ENCODE measurements around the gene WSCD1.

WSCD1 gene

DNA sequence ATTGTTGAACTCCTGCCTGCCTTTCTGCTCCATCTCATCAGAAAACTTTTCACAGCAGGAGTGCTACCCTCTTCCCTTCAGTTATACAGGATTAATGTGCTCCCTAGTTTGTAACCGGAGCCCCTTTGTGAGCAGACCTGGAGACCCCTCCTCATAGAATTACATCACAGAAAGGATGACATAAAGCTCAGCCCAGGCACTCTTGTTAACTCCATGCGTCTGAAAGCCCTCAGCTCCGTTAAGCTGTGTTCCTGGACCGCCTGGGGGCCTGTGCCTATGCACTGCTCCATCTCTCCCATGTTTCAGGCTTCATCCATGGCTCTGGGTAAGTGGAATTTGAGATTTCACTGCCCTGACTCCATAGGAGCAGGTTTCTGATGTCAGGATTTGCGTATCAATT, 7.6 kb downstream of the WSCD1 start:
- Histone ChIP-seq H3K9me3 (ENCODE audit: low read depth, low read length) (no peaks in the 10 kb centered on the region), H3K4me3 (no peak overlapping the region), H3K36me3 (ENCODE audit: insufficient read depth, low read length) (no peaks in the 10 kb centered on the region), H3K9ac (ENCODE audit: insufficient read length) (no peak overlapping the region), H3K27ac (no peak overlapping the region)
- TF ChIP-seq EZH2 (IDR thresholded peaks at IDR 0.05), result no peak
- no peak for TF ChIP-seq POLR2AphosphoS5 (IDR thresholded peaks at IDR 0.05; ENCODE audit: borderline replicate concordance, low read depth, low read length)
- TF ChIP-seq FOXP2 (optimal IDR thresholded peaks at IDR 0.05; ENCODE audit: control extremely low read depth, extremely low read length, insufficient read depth), result no peak
- no peak for DNase-seq (ENCODE audit: low read depth, low spot score)

- H3K36me3 ChIP-seq (ENCODE audit: insufficient read depth, low read length), result no peaks in the 10 kb centered on the region
- DNase-seq (ENCODE audit: low read depth, low spot score), result no peak
- no peak overlapping the region for H3K9ac ChIP-seq (ENCODE audit: insufficient read length)
- TF ChIP-seq POLR2AphosphoS5 (IDR thresholded peaks at IDR 0.05; ENCODE audit: borderline replicate concordance, low read depth, low read length) (no peak), FOXP2 (optimal IDR thresholded peaks at IDR 0.05; ENCODE audit: control extremely low read depth, extremely low read length, insufficient read depth) (no peak), EZH2 (IDR thresholded peaks at IDR 0.05) (no peak)
- no peak overlapping the region for H3K27ac ChIP-seq
- H3K4me3 ChIP-seq, result no peak overlapping the region
- no peaks in the 10 kb centered on the region for H3K9me3 ChIP-seq (ENCODE audit: low read depth, low read length)
These were observed 8.3 kb downstream of the WSCD1 start for GRCh38 chr17:6078458-6078871.

- Histone ChIP-seq H3K9me3 (ENCODE audit: low read depth, low read length) (no peaks in the 10 kb centered on the region), H3K36me3 (ENCODE audit: insufficient read depth, low read length) (no peaks in the 10 kb centered on the region), H3K4me3 (no peak overlapping the region), H3K27ac (no peak overlapping the region), H3K9ac (ENCODE audit: insufficient read length) (no peak overlapping the region)
- no peak for TF ChIP-seq FOXP2 (optimal IDR thresholded peaks at IDR 0.05; ENCODE audit: control extremely low read depth, extremely low read length, insufficient read depth)
- no peak for TF ChIP-seq EZH2 (IDR thresholded peaks at IDR 0.05)
- no peak for TF ChIP-seq POLR2AphosphoS5 (IDR thresholded peaks at IDR 0.05; ENCODE audit: borderline replicate concordance, low read depth, low read length)
- no peak for DNase-seq (ENCODE audit: low read depth, low spot score)
These were observed 9.1 kb downstream of the WSCD1 start for GRCh38 chr17:6079155-6079888.

- Histone ChIP-seq H3K4me3 (no peak overlapping the region), H3K27ac (no peak overlapping the region), H3K36me3 (ENCODE audit: insufficient read depth, low read length) (no peaks in the 10 kb centered on the region), H3K9ac (ENCODE audit: insufficient read length) (no peak overlapping the region), H3K9me3 (ENCODE audit: low read depth, low read length) (no peaks in the 10 kb centered on the region)
- DNase-seq (ENCODE audit: low read depth, low spot score), result no peak
- TF ChIP-seq EZH2 (IDR thresholded peaks at IDR 0.05) (no peak), FOXP2 (optimal IDR thresholded peaks at IDR 0.05; ENCODE audit: control extremely low read depth, extremely low read length, insufficient read depth) (no peak), POLR2AphosphoS5 (IDR thresholded peaks at IDR 0.05; ENCODE audit: borderline replicate concordance, low read depth, low read length) (no peak)
These were observed 9.8 kb downstream of the WSCD1 start for GRCh38 chr17:6079960-6080359.

- Histone ChIP-seq H3K27ac (no peak overlapping the region), H3K4me3 (no peak overlapping the region), H3K9me3 (ENCODE audit: low read depth, low read length) (no peaks in the 10 kb centered on the region), H3K36me3 (ENCODE audit: insufficient read depth, low read length) (no peaks in the 10 kb centered on the region), H3K9ac (ENCODE audit: insufficient read length) (no peak overlapping the region)
- no peak for TF ChIP-seq POLR2AphosphoS5 (IDR thresholded peaks at IDR 0.05; ENCODE audit: borderline replicate concordance, low read depth, low read length)
- TF ChIP-seq FOXP2 (optimal IDR thresholded peaks at IDR 0.05; ENCODE audit: control extremely low read depth, extremely low read length, insufficient read depth), result no peak
- TF ChIP-seq EZH2 (IDR thresholded peaks at IDR 0.05), result no peak
- no peak for DNase-seq (ENCODE audit: low read depth, low spot score)
These were observed 10.7 kb downstream of the WSCD1 start for GRCh38 chr17:6080711-6081430.

GRCh38 chr17:6082335-6082734, 12.2 kb downstream of the WSCD1 start:
- H3K36me3 ChIP-seq (ENCODE audit: insufficient read depth, low read length), result no peaks in the 10 kb centered on the region
- H3K9me3 ChIP-seq (ENCODE audit: low read depth, low read length), result no peaks in the 10 kb centered on the region
- H3K27ac ChIP-seq, result no peak overlapping the region
- no peak overlapping the region for H3K4me3 ChIP-seq
- TF ChIP-seq EZH2 (IDR thresholded peaks at IDR 0.05) (no peak), POLR2AphosphoS5 (IDR thresholded peaks at IDR 0.05; ENCODE audit: borderline replicate concordance, low read depth, low read length) (no peak), FOXP2 (optimal IDR thresholded peaks at IDR 0.05; ENCODE audit: control extremely low read depth, extremely low read length, insufficient read depth) (no peak)
- H3K9ac ChIP-seq (ENCODE audit: insufficient read length), result no peak overlapping the region
- DNase-seq (ENCODE audit: low read depth, low spot score), result no peak

GRCh38 chr17:6084311-6085161, 14.4 kb downstream of the WSCD1 start:
- Histone ChIP-seq H3K27ac (no peak overlapping the region), H3K4me3 (no peak overlapping the region), H3K36me3 (ENCODE audit: insufficient read depth, low read length) (no peaks in the 10 kb centered on the region), H3K9me3 (ENCODE audit: low read depth, low read length) (no peaks in the 10 kb centered on the region), H3K9ac (ENCODE audit: insufficient read length) (no peak overlapping the region)
- DNase-seq (ENCODE audit: low read depth, low spot score), result no peak
- no peak for TF ChIP-seq POLR2AphosphoS5 (IDR thresholded peaks at IDR 0.05; ENCODE audit: borderline replicate concordance, low read depth, low read length)
- no peak for TF ChIP-seq FOXP2 (optimal IDR thresholded peaks at IDR 0.05; ENCODE audit: control extremely low read depth, extremely low read length, insufficient read depth)
- no peak for TF ChIP-seq EZH2 (IDR thresholded peaks at IDR 0.05)

DNA sequence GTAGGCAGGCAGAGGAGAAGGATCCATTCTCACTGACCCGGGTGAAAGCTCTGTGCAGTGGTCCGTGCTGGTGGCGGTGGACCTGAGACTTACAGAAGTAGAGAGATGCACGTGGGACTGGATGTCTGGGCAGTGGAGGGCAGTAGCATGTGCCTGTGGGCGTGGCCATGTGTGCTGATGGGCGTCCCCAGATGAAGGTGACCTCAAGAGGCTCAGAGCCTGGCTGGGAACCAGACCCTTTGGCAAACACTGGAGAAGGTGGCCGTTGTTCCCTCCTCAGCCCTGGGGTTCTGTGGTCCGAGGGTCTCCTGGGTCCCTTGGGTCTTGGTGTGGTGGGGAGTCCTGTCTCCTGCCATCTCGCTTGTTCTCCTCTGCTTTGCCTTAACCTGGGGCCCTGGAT, 15.6 kb downstream of the WSCD1 start:
- Histone ChIP-seq H3K4me3 (no peak overlapping the region), H3K9me3 (ENCODE audit: low read depth, low read length) (no peaks in the 10 kb centered on the region), H3K36me3 (ENCODE audit: insufficient read depth, low read length) (no peaks in the 10 kb centered on the region), H3K9ac (ENCODE audit: insufficient read length) (no peak overlapping the region), H3K27ac (no peak overlapping the region)
- no peak for DNase-seq (ENCODE audit: low read depth, low spot score)
- no peak for TF ChIP-seq EZH2 (IDR thresholded peaks at IDR 0.05)
- TF ChIP-seq POLR2AphosphoS5 (IDR thresholded peaks at IDR 0.05; ENCODE audit: borderline replicate concordance, low read depth, low read length), result no peak
- no peak for TF ChIP-seq FOXP2 (optimal IDR thresholded peaks at IDR 0.05; ENCODE audit: control extremely low read depth, extremely low read length, insufficient read depth)
